Stimulated activated naive CD4-positive, alpha-beta T cell treated with Interleukin-2 at 50 U/mL for 16 hours (primary cell): ENCODE measurements around the gene ASB3.
A peak's percentile ranks its signal among the peaks of the same experiment; 100 is the strongest.
"Not testable (repeated sequence)": the region's sequence is repeated elsewhere in the genome, so short reads cannot be mapped to it uniquely, and the experiment has no call there.

Experiments
- DNase-seq: peaks from one replicate; lab custom pipeline; 2025; lab: John Stamatoyannopoulos, UW

Gene ASB3

DNA sequence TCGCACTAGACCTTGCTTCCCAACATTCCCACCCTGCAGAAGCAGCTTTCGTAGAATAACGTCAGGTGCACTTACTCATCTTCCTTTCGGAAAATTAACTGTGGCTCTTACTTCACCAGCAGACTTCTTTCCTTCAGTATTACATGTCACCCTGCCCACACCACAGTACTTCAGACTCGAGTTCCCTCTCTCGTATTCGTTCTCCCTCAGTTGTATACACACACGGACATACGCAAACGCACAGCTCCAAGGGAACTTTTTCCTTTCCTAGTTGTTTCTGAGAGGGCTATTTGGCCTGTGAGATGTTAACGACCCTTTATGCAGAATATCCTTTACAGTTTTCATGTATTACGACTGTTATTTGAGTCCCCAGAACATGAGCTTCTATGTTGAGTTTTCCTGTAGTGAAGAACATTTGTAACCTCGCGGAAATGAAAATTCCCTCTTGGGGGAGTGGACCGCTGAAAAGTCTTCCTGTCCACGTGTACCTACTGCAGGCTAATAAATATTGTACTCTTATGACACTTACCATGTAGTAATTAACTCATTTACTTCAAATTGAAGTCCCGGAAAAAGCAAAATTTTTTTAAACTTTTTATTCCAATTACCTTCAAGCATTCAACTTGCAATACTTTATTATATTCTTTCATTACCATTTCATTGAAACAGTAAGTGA is 999 bp upstream of the ASB3 start:
- DNase-seq, result no peak

DNA sequence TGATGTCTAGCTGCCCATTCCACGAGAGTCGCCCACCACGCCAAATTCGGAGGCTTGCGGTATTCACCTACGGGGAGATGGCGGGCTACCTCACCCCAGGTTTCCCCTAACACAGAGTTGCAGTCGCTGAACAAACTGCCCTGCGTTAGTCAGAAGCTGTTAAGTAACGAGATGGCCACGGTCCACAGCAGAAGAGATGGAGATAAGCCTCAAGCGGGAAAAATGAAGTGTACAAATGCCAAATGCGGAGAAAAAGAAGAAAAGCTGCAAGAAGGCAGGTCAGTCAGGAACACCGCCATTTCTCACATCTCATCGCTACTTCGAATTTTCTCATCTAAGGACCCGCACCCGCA is 425 bp downstream of the ASB3 start:
- peak; percentile 12 for DNase-seq

DNA sequence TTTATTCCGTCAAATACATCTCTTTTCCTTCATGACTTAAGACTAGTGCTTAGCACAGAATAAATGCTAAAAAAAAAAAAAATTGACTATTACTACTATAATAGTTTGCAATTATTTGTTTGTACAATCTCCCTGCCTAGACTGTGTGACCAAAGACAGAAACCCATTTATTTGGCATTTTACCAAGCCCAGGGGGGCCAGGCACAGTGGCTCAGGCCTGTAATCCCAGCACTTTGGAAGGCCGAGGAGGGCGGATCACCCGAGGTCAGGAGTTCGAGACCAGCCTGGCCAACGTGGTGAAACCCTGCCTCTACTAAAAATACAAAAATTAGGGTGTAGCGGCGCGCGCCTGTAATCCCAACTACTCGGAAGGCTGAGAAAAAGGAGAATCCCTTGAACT is 1.4 kb downstream of the ASB3 start:
- DNase-seq, result no peak

DNA sequence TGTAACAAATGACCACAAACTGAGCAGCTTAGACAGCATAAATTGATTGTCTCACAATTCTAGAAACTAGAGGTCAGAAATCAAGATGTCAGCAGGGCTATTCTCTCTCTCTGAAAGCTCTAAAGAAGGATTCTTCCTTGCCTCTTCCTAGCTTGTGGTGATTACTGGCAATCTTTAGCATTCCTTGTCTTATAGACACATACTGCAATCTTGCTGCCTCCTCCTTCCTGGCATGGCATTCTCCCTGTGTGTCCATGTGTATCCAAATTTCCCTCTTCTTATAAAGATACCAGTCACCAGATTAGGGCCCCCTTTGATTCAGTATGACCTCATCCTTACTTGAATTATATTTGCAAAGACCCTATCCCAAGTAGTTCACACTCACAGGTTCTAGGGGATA is 2.3 kb downstream of the ASB3 start:
- no peak for DNase-seq

DNA sequence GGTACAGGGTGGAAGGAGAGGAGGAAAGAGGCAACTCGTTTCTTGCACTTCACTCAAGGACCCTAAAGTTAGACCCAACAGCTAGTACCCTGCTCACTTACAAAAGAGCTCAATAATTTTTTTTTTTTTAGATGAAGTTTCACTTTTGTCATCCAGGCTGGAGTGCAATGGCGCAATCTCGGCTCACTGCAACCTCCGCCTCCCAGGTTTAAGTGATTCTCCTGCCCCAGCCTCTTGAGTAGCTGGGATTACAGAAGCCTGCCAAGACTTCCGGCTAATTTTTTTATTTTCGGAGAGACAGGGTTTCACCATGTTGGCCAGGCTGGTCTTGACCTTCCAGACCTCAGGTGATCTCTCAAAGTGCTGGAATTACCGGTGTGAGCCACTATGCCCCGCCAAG is 4.1 kb downstream of the ASB3 start:
- DNase-seq, result no peak

DNA sequence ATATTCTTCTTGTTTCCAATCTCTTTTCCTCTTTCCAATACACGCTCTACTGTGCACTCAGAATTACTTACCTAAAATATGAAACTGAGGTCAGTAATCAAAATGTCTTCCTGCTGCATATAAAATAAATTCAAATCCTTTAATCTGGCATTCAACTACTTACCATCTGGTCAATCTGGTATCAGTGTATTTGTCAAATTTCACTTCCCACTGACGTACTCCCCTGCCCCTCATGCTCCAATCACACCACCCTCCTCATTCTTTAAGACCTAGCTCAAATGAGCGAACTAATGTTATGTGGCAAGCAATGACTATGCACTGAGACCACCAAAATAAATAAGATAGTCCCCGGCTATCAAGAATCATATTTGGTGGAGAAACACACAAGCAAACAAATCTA is 6.7 kb downstream of the ASB3 start:
- no peak for DNase-seq

DNA sequence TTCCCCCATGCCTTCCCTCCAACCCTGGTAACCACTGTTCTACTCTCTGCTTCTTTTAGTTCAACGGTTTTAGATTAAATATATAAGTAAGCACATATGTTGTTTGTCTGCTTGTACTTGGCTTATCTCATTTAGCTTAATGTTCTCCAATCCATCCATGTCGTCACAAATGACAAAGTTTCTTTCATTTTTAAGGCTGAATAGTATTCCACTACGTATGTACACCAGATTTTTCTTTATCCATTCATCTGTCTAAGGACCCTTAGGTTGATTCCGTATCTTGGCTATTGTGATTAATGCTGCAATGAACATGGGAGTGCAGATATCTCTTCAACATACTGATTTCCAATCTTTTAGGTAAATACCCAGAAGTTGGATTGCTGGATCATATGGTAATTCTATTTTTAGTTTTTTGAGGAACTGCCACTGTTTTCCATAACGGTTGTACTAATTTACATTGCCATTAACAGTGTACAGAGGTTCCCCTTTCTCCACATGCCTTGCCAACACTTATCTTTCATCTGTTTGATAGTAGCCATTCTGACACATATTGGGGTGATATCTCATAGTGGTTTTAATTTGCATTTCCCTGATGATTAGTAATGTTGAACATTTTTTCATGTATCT is 8.1 kb downstream of the ASB3 start:
- DNase-seq, result no peak

DNA sequence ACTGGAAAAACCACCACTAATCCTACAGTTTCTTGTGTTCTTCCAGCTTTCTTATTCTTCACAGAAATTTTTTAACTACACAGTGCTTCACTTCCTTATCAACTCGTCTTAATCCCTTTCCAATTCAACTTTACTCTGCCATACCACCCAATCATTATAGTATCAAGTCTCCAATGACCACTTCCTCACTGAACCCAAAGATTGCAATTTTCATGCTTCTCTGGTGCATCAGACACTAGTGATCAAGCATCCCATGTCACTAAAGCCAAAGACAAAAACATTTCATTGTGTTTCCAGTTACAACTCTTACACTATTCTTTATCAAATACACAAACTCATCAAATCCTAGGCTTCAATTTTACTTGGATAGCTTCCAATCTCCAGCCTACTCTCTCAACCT is 9.6 kb downstream of the ASB3 start:
- no peak for DNase-seq

DNA sequence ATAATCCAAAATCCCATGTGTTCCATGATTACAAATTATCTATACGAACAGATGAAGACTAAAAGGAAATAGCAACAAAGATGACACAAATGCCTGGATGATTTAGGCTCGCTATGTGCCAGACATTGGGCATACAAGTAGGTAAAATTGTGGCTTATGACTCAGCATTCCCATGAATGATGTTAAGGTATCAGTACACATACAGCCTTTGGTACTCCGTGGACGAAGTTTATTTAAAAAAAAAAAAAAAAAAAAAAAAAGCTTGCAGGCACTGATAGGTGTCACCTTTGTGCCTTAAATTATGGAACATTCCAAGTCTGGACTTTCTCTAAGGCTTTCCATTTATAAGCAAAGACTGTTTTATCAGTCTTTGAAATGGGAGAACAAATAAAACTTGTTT is 16.5 kb downstream of the ASB3 start:
- DNase-seq, result no peak

DNA sequence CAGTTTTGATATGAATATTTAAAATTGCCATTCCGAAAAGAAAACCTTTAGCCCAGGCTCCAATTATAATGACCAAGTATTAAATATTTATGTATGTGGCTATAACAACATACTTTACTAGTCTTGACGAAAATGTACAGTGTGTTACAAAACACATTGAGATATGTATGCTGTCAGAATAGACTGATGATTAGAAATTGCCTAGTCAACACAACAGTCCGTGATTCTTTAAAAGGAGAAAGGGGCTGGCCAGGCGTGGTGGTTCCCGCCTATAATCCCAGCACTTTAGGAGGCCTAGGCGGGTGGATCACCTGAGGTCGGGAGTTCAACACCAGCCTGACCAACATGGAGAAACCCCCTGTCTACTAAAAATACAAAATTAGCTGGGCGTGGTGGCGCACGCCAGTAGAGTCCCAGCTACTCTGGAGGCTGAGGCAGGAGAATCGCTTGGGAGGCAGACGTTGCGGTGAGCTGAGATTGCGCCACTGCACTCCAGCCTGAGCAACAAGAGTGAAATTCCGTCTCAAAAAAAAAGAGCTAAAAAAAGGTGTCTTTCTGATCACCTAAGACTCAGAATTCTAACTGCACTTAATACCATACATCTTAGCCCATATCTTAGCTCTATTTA is 17.3 kb downstream of the ASB3 start:
- DNase-seq, result no peak

DNA sequence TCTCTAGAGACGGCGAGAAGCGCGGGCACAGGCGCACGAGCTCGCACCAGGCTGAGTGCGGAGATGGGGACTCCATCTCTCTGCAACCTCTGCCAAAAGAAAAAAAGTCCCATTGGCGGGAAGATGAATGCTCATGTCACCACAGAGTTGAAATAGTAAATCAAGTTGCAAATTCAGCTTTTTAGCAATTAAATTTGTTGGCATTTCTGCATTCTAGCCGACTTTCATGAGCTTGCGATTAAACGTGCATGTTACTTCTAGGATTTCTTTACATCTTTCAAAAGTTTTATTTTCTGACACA is 18.6 kb downstream of the ASB3 start:
- DNase-seq, result no peak

DNA sequence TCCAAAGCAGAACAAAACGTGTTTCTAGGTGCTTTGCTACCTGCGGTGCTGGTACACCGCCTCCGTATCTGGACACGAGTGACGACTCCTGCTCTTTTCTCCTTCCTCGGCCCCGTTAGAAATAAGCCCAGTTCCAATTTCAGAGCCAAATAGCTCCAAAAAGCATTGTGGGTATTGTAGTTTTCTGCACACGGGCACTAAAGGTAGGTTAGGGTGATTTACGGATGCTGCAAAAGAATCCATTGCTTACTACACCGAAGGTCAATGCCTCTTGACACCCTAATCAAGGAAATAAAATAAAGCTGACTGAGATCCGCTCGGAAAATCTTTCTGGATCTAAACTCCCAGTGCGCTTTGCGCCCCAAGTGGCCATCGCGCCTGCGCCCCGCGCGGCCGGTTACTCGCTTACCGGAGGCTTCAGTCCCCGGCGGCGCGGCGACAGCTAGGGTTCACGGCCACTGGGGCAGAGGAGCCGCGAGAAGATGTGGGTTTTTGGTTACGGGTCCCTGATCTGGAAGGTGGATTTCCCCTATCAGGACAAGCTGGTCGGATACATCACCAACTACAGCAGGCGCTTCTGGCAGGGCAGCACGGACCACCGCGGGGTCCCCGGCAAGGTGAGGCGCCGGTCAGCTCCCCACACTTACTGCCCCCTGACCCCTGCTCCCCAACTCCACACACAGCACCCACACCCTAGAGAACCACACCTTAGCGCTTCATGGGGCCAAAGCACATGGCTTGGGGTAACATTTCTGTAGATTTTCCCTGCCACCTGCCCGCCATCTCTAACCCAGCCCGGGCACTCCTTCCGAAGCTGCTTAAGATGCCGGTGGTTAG is 19.1 kb downstream of the ASB3 start, which contains the start of gene CHAC2:
Gene CHAC2 (plus strand): TSS at position 400 of the 837 bp plus-strand sequence. CDS start 83 bp downstream, at position 483.
- DNase-seq, result peak; percentile 84

DNA sequence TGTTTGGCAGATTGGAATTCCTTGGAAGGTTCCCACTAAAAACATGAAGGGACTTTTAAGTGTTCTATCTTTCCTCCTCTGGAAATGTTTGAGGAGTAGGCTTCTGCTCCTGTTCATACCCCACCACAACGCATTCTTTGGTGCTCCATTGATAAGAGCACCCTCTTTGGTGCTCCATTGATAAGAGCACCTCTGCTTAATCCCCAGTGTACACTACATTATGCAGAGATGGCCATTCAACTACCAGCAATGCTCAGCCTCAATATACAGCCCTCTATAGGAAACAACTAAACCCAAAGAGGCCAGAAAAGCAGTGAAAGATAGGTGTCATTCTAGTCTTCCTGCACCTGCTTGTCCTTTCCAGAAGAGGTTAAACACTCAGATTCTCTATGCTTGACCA is 21.0 kb downstream of the ASB3 start:
- no peak for DNase-seq

DNA sequence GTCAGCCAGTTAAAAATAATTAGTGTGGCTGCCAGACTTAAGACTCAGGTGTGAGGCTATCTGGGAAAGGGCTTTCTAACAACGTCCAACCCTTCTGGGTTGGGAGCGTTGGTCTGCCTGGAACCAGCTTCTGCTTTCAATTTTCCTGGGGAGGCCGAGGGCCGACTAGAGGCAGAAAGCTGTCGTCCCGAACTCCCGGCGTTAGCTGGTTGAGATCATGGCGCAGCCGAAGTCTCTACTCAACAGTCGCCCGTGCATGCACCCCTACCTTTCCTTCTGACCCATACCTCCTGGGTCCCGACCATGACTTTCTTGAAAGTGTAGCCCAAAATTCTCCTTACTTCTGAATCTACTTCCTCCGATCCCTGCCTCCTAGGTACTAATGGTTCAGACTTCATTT is 29.5 kb downstream of the ASB3 start:
- DNase-seq, result not testable (repeated sequence)

DNA sequence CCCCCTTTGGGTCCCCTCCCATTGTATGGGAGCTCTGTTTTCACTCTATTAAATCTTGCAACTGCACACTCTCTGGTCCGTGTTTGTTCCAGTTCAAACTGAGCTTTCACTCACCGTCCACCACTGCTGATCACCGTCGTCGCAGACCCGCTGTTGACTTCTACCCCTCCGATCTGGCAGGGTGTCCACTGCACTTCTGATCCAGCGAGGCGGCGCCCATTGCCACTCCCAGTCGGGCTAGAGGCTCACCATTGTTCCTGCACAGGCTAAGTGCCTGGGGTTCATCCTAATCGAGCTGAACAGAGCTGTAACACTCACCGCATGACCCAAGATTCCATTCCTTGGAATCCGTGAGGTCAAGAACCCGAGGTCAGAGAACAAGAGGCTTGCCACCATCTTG is 30.1 kb downstream of the ASB3 start:
- no peak for DNase-seq

DNA sequence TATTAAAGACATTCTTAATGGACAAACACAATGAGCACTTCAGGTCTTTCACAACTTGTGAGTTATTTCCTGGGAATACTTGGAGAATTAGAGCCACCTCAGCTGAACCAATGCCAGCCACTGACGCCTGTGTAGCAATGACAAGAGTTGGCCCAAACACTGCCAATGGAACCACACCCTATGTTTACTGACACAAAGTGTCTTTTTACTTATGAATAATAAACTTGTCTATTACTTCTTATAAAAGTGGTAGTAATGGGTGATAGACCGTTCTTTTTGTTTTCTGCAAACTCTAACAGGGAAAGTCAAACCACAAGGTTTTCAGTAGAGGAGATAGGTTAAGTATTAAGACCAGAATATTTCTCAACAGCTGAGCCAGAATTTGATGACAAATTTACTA is 31.6 kb downstream of the ASB3 start:
- no peak for DNase-seq

DNA sequence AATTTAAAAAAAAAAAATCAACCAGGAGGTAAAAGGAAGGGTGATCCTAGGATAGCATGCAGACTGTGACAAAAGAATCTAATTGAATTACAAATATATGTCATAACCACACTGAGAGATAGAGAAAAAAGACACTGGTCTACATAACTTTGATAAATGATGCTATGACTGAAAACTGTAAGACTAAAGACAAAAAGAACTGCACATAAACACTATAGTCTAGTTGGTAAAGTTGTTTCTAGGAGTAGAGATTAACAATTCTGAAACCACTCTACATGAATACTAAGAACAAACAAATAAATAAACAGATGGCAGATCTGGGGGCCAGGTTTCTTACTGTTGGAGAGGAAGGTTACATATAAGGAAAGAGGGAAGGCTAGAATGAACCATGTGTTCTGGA is 33.7 kb downstream of the ASB3 start:
- DNase-seq, result no peak

DNA sequence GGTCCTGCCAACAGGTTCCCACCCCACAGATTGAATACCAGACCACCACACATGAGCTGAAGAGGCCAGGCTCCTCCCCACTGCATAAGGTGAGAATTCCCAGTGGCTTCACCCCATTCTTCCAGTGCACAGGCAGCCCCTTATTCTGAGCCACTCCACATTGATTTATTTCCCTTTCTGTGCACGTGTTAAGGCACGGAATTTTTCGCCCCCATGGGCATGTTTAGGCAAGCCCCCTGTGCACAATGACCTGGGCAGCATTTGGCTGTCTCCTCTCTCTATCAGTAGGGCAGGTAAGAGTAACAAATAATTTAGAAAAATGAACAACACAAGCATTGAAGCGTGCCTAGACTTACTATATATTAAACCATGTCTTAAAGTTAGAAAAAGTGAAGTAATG is 34.4 kb downstream of the ASB3 start:
- DNase-seq, result no peak

DNA sequence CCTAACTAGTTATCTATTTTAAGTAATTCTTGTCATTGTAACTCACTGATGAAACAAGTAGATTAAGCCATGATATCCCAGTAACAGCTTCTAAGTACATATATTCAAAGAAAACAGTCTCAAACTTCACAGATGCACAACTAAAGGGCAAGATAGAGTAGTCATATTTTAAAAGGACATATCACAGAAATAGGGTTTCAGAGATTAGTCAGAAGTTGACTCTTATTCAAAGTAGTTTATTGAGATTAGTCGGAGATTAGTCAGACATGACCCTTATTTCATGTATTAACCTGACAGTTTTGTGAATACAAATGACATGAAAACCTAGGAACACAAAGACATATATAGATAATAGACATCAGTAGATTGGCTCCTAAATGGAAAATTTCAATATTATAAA is 35.0 kb downstream of the ASB3 start:
- no peak for DNase-seq

DNA sequence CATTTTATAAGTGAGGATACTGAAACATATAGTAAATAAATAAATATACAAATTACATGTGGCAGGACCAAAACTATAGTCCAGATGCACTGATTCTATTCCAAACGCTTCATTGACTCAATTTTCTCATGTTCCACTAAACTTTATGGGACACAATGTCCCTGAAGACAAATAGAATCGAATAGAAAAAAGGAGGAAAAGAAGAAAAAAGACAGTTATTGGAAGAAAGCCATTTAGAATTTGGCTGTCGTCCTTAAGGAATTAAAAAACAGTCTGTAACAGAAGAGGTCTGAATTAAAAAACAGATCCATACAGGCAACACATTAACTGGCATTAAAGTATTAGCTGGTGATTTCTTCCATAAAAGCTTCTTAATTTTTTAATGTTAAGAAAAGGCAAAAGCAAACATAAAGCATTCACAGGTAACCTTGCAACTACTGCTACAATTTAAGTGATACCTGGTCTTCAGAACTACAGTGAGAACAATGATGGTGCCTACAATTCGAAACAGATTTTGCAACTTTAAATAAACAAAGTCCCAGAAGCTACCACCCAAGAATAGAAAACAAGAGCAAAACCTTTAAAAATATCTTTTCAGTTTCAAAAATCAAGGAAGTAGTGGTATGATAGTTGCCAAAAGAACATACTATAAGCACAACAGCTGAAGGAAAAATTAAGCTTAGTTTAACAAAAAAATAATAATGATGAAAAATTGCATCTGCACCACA is 36.5 kb downstream of the ASB3 start:
- DNase-seq, result no peak

DNA sequence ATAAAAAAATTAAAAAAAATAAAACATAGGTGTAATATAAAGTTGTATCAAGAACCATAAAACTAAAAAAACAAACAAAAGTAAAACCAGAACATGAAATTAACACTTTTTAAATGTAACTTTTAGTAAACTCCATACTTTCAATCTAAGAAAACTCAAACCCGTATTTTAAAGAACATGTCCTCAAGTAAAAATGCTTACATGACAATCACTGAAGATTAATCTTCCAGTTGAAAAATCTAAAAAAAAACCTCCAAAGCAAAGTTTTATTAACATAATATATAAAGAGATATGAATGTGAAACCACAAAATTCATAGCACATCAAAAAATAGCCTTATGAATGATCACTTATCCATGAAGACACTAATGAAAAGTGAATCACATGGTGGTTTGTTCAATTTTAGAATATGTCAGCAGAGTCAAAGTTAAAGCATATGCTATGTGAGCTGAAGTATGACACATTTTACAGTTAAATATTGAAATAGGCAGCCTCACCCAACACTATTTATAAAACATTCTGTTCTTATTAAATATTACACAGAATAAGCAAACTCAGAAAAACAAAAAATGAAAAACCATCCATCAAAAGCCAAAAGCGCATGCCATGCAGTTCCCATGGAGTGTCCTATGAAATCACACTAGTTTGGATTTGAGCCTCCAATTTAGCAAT is 42.2 kb downstream of the ASB3 start:
- no peak for DNase-seq

DNA sequence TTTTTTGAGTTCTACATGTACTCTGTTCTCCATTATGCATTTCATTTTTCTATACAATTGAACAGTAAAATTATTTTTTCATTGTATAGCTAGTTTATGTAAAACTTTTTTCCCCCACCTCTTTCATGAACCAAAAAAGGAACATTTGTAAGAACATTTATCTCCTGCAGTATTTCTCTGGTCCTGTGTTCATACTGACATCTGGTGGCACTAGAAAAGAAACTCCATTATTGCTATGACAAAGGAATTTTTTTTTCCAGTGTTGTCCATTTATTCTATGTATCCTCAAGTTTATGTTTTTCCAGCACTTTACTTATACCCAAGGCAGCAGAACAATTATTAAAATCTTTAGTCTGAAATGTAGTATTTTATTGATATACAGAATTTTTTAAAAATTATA is 46.6 kb downstream of the ASB3 start:
- DNase-seq, result no peak
